HG03442 (cell line): ENCODE data around the gene OR52D1.

Experiments
- ATAC-seq: cut with Tn5 transposase; IDR thresholded peaks from one replicate; pipeline ENCODE4 v1.9.1; 2021; ENCODE audit warnings: mild to moderate bottlenecking, moderate library complexity; ENCODE audit not compliant: unreplicated experiment

OR52D1 gene

DNA sequence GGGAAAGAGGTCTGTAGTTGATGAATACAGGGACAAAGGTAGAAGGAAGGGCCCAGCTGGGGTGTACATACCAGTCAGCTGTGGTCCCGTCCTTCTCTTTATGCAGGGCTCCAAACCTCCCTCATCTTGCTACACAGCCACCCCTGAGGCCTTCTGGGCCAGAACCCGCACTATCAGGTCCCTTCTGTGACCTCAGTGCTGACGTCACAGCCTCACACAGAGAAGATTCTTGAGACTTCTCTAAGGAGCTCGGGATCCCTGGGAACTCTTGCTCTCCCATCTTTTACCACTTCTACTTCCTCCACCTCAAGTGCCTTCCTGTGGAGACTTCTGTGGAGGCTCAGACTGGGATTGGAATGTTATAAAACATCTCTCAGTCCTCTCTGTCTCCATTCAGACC is 21.3 kb downstream of the OR52D1 start, which contains the start of gene UBQLN3:
Gene UBQLN3, minus strand, starts transcription at position 155 of the 400 bp plus-strand sequence. CDS start 399 bp downstream, outside the sequence.
- ATAC-seq, result no peak

DNA sequence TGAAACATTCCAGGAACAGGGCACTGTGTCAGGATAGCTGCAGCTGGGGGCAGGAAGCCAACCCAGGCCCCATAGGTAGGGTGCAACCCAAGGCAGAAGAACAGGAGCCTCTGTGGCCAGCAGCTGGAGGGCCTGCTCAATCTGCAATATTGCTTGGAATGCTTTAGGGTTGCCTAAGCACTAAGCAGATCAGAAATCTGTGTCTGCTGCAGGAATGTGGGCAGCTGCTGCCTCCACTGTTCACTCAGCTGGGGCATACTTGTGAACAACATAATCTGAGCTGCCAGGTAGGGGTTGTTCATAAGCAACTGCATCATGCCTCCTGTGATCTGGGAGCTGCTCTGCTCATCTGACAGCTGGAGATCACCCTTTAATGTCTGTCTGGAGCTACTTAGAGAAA is 26.4 kb downstream of the OR52D1 start:
- no peak for ATAC-seq

- no peak for ATAC-seq
Observed at GRCh38 chr11:5516599-5516998, 28.1 kb downstream of the OR52D1 start, which contains the start of gene UBQLNL. UBQLNL (minus strand) TSS chr11:5516699; CDS start chr11:5516441, 258 bp downstream.

DNA sequence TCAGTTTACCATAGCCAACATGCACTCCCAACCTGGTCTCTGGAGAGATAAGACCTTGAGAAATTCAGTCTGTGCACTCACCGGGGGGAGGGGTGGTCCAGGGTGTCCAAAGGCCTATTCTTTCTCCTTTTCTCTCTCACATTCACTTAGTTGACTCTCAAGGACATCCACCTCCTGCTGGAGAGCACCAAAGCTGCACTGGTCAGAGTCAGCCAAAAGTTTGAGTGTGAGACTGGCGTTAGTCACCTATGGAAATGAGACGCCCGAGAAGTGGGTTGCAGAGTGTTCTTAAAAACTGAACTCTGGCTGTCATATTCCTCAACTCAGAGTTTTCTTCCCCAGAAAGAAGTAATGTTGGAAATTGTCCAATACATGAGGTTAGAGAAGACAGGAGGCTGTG is 33.1 kb downstream of the OR52D1 start:
- ATAC-seq, result no peak

GRCh38 chr11:5522308-5522707 is 33.8 kb downstream of the OR52D1 start:
- no peak for ATAC-seq

DNA sequence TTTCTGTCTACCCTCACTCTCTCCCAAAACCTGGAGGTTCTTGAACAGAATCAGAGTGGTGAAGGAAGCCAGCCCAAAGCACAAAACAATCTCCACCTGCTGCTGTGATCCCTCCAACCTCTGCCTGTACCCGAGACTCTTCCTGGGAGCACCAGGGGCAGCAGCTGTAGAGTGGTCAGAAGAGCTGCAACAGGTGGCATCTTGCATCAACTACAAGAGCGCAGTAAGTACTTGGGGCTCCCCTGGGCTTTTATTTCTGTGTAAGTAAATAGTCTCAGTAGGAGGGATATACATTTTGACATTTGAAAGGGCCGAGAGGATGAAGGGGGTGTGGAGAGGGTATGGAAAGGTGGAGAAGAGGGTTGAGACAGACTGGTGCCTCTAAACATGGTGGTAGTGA is 36.3 kb downstream of the OR52D1 start:
- no peak for ATAC-seq

DNA sequence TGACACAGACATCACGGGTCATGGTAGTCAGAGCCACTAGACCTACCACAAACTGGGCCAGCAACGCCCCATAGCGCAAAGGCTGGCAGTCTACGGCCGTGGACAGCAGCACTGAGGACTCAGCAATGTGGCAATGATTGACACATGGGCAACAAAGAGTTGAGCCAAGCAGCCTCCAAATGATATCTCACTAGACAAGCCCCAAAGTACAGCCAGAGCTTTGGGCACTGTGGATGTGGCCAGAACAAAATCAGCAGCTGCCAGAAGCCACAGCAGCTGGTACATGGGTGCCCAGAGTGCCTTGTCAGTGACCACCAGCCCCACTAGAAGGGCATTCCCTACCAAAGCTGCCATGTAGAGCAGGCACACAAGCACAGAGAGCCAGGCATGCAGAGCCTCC is 39.2 kb downstream of the OR52D1 start:
- ATAC-seq, result no peak

DNA sequence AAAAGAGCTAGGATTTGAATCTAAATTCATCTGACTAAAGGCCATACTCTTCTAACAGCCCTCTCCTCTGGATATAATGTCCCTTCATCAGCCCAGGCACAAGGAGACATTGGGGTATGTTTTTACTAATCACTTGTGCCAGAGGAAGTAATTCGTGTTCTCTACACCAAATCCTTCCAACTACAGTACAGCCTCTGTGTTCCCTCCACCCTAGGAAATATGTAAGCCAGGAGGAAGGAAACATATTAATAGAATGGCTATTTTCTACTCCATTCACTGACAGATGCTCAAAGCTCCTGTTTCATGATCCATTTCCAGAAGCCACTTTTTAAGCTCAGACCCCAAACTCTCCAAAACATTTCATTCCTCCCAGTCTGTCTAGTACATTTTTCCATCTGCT is 40.0 kb downstream of the OR52D1 start:
- no peak for ATAC-seq

- no peak for ATAC-seq
Observed at GRCh38 chr11:5531053-5531831, 42.8 kb downstream of the OR52D1 start.

DNA sequence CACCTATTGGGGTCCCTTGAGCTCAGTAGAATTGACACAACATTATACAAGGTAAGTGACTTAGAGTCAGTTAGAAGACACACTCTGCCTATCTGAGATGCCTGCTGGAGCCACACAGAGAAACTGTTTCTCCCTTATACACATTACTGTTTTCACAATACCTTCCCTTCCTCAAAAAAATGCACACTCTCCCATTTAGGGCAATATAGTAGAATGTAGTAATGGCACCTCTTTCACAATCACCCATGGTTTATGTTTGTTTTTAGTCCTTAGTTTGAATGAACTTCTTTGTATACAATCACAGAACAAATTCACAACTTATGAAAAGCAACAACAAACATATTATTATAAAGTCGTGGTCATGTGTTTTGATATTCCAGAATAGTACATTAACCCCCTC is 45.6 kb downstream of the OR52D1 start:
- no peak for ATAC-seq

GRCh38 chr11:5536482-5536881 is 48.0 kb downstream of the OR52D1 start:
- no peak for ATAC-seq
